ENCODE results near the gene GFM1. TPM values are rescaled to one million over a fixed set of nuclear protein-coding genes. Genes with fewer than 3 reads are reported as not detected.
A peak's percentile ranks its signal among the peaks of the same experiment; 100 is the strongest.

GFM1 gene
- total RNA-seq (2021) (38.9 to 44.5 TPM (median 43.2 TPM) in 3 replicates), Bru-seq, nascent RNA (percentile 83 among the genes with signal in this experiment)
- long read RNA-seq, experiment 1, transcript GFM1-210 (18 exons, 3,721 nt), result major isoform, 229 of 295 reads
- long read RNA-seq, experiment 1, transcript GFM1-201 (19 exons, 3,453 nt), result minor isoform, 10 of 295 reads
- long read RNA-seq, experiment 1, partial matches to known transcripts, result 30 of 295 reads
- long read RNA-seq, experiment 1, other reads (novel, unspliced or antisense), result 26 of 295 reads
- long read RNA-seq, experiment 2, partial matches to known transcripts, result 20 of 51 reads
- long read RNA-seq, experiment 2, other reads (novel, unspliced or antisense), result 31 of 51 reads
- long read RNA-seq, experiment 3, transcript GFM1-210 (18 exons, 3,721 nt), result major isoform, 40 of 54 reads
- long read RNA-seq, experiment 3, partial matches to known transcripts, result 3 of 54 reads
- long read RNA-seq, experiment 3, other reads (novel, unspliced or antisense), result 10 of 54 reads

DNA sequence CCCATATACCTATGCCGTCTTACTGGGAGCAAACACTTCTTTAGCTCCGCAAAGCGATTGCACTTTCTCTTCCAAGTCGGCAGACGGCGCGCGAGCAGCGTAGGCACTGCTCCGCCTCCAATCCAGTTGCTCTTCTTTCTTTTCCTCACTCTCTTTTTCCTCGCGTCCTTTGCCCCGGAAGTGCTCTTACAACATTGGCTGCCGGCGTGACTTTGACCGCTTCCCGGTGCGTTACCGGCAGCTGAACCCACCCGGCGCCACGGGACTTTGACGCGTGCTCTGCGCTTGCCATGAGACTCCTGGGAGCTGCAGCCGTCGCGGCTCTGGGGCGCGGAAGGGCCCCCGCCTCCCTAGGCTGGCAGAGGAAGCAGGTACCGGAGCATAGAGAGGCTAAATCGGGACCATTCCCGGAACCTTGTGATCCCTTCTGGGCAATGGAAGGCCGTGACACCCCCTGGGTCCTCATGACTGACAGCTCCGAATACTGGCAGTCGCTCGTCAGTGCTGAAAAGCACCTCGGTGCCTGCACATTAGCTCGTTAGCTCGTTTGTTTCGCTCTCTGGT, at the start of gene GFM1:
GFM1 (plus strand) TSS at position 183 of the 564 bp plus-strand sequence; CDS start at position 291, 108 bp downstream.
- ATAC-seq (peak; percentile 99), DNase-seq (ENCODE audit: low spot score) (peak; percentile 86)
- Mint-ChIP-seq H3K27me3 (ENCODE audit: low read depth) (peaks cover 5% of the 10 kb centered on the region; the same call in 1 of the 2 replicates), H3K36me3 (peaks cover 23% of the 10 kb centered on the region), H3K4me1 (peaks cover 6% of the 10 kb centered on the region), H3K4me3 (peak within 1 kb of the TSS; percentile 98), H3K9me3 (peaks cover 4% of the 10 kb centered on the region; the same call in 1 of the 2 replicates), H3K27ac (peak within 1 kb of the TSS; percentile 92)
- CTCF ChIA-PET, result interaction anchor here (0.6 to 2.7 kb wide), 24 partner anchors 9 to 1841 kb away, joined by 3 to 21 read pairs (median 4); partner anchors contain the start of genes LXN, MLF1 and RSRC1
- POLR2A ChIA-PET, result interaction anchor here (0.7 to 1.3 kb wide), 3 partner anchors 28 to 159 kb away, joined by 3 to 9 read pairs (median 3); partner anchors contain the start of genes LXN and MLF1
- TF ChIP-seq USF2 (CRISPR knock-in tag; IDR thresholded peaks at IDR 0.05) (peak; percentile 65), FOXK1 (CRISPR knock-in tag; IDR thresholded peaks at IDR 0.05) (peak; percentile 93), TEAD1 (CRISPR knock-in tag; IDR thresholded peaks at IDR 0.05) (peak; percentile 48; the same call in 1 of the 2 replicates), SP1 (CRISPR knock-in tag; conservative IDR thresholded peaks at IDR 0.05) (peak; percentile 76; the same call in 1 of the 2 replicates), MAX (CRISPR knock-in tag; IDR thresholded peaks at IDR 0.05) (peak; percentile 87), MYBL2 (CRISPR knock-in tag; IDR thresholded peaks at IDR 0.05) (peak; percentile 50; the same call in 1 of the 2 replicates), STAT6 (CRISPR knock-in tag; conservative IDR thresholded peaks at IDR 0.05; ENCODE audit: low read depth) (no peak), ZBTB21 (CRISPR knock-in tag; IDR thresholded peaks at IDR 0.05; ENCODE audit: borderline replicate concordance) (peak; percentile 77; the same call in 1 of the 2 replicates), USF1 (CRISPR knock-in tag; IDR thresholded peaks at IDR 0.05) (peak; percentile 52; the same call in 1 of the 2 replicates), SMAD3 (CRISPR knock-in tag; IDR thresholded peaks at IDR 0.05; ENCODE audit: borderline replicate concordance) (0 out of 2 replicates have a peak, but pooled peaks have one; percentile 33), ZNF423 (CRISPR knock-in tag; IDR thresholded peaks at IDR 0.05) (no peak), ZNF232 (CRISPR knock-in tag; IDR thresholded peaks at IDR 0.05) (peak; percentile 52; the same call in 1 of the 2 replicates), OVOL2 (CRISPR knock-in tag; IDR thresholded peaks at IDR 0.05; ENCODE audit: borderline replicate concordance) (no peak), ARID4B (CRISPR knock-in tag; IDR thresholded peaks at IDR 0.05; ENCODE audit: borderline replicate concordance) (peak; percentile 78; the same call in 1 of the 2 replicates), NR2C2 (CRISPR knock-in tag; IDR thresholded peaks at IDR 0.05) (peak; percentile 99), GTF2I (CRISPR knock-in tag; conservative IDR thresholded peaks at IDR 0.05) (no peak), CREB1 (CRISPR knock-in tag; IDR thresholded peaks at IDR 0.05) (peak; percentile 74; the same call in 1 of the 2 replicates), FOXP1 (CRISPR knock-in tag; IDR thresholded peaks at IDR 0.05; ENCODE audit: borderline replicate concordance) (peak; percentile 50; the same call in 1 of the 2 replicates), KAT7 (CRISPR knock-in tag; IDR thresholded peaks at IDR 0.05; ENCODE audit: borderline replicate concordance) (0 out of 2 replicates have a peak, but pooled peaks have one; percentile 25)
- TF ChIP-seq, protein P1, sequence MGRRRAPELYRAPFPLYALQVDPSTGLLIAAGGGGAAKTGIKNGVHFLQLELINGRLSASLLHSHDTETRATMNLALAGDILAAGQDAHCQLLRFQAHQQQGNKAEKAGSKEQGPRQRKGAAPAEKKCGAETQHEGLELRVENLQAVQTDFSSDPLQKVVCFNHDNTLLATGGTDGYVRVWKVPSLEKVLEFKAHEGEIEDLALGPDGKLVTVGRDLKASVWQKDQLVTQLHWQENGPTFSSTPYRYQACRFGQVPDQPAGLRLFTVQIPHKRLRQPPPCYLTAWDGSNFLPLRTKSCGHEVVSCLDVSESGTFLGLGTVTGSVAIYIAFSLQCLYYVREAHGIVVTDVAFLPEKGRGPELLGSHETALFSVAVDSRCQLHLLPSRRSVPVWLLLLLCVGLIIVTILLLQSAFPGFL (CRISPR knock-in tag; IDR thresholded peaks at IDR 0.05; ENCODE audit: borderline replicate concordance), result no peak
- TF ChIP-seq, protein P2, sequence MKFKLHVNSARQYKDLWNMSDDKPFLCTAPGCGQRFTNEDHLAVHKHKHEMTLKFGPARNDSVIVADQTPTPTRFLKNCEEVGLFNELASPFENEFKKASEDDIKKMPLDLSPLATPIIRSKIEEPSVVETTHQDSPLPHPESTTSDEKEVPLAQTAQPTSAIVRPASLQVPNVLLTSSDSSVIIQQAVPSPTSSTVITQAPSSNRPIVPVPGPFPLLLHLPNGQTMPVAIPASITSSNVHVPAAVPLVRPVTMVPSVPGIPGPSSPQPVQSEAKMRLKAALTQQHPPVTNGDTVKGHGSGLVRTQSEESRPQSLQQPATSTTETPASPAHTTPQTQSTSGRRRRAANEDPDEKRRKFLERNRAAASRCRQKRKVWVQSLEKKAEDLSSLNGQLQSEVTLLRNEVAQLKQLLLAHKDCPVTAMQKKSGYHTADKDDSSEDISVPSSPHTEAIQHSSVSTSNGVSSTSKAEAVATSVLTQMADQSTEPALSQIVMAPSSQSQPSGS (CRISPR knock-in tag; IDR thresholded peaks at IDR 0.05; ENCODE audit: borderline replicate concordance, low read depth), result no peak
